ENCODE data around the gene SFI1.

Gene SFI1

GRCh38 chr22:31572939-31573338, 76.6 kb downstream of the SFI1 start:
- Histone ChIP-seq H3K27ac (ENCODE audit: low read length) (no peak overlapping the region), H3K36me3 (ENCODE audit: control insufficient read depth, insufficient read depth, low read length) (peaks cover 3% of the 10 kb centered on the region; the same call in 1 of the 2 replicates), H3K4me1 (ENCODE audit: control insufficient read depth, insufficient read depth, low read length) (no peaks in the 10 kb centered on the region), H3K4me3 (ENCODE audit: low read length) (no peak overlapping the region), H3K27me3 (ENCODE audit: control insufficient read depth, insufficient read depth, low read length) (no peaks in the 10 kb centered on the region), H3K9me3 (ENCODE audit: control insufficient read depth, insufficient read depth, low read length) (no peaks in the 10 kb centered on the region)
- no CpG with 5 or more reads among the region's 5 CpGs for WGBS (ENCODE audit: insufficient coverage, insufficient read length)
- DNase-seq (ENCODE audit: low read depth, low spot score), result no peak

- Histone ChIP-seq H3K4me1 (ENCODE audit: control insufficient read depth, insufficient read depth, low read length) (no peaks in the 10 kb centered on the region), H3K9me3 (ENCODE audit: control insufficient read depth, insufficient read depth, low read length) (no peaks in the 10 kb centered on the region), H3K4me3 (ENCODE audit: low read length) (no peak overlapping the region), H3K36me3 (ENCODE audit: control insufficient read depth, insufficient read depth, low read length) (peaks cover 3% of the 10 kb centered on the region; the same call in 1 of the 2 replicates), H3K27ac (ENCODE audit: low read length) (no peak overlapping the region), H3K27me3 (ENCODE audit: control insufficient read depth, insufficient read depth, low read length) (no peaks in the 10 kb centered on the region)
- no peak for DNase-seq (ENCODE audit: low read depth, low spot score)
- no CpG with 5 or more reads among the region's 3 CpGs for WGBS (ENCODE audit: insufficient coverage, insufficient read length)
These were observed 77.8 kb downstream of the SFI1 start for GRCh38 chr22:31574055-31574670.

- no peaks in the 10 kb centered on the region for H3K27me3 ChIP-seq (ENCODE audit: control insufficient read depth, insufficient read depth, low read length)
- no peak overlapping the region for H3K27ac ChIP-seq (ENCODE audit: low read length)
- no peaks in the 10 kb centered on the region for H3K4me1 ChIP-seq (ENCODE audit: control insufficient read depth, insufficient read depth, low read length)
- no peak for DNase-seq (ENCODE audit: low read depth, low spot score)
- WGBS (ENCODE audit: insufficient coverage, insufficient read length), result no CpG with 5 or more reads among the region's 8 CpGs
- H3K4me3 ChIP-seq (ENCODE audit: low read length), result no peak overlapping the region
- H3K9me3 ChIP-seq (ENCODE audit: control insufficient read depth, insufficient read depth, low read length), result no peaks in the 10 kb centered on the region
- H3K36me3 ChIP-seq (ENCODE audit: control insufficient read depth, insufficient read depth, low read length), result peaks cover 3% of the 10 kb centered on the region; the same call in 1 of the 2 replicates
These were observed 78.9 kb downstream of the SFI1 start for GRCh38 chr22:31575190-31575589.

- no peak for DNase-seq (ENCODE audit: low read depth, low spot score)
- H3K27me3 ChIP-seq (ENCODE audit: control insufficient read depth, insufficient read depth, low read length), result no peaks in the 10 kb centered on the region
- no peak overlapping the region for H3K27ac ChIP-seq (ENCODE audit: low read length)
- H3K4me1 ChIP-seq (ENCODE audit: control insufficient read depth, insufficient read depth, low read length), result no peaks in the 10 kb centered on the region
- H3K36me3 ChIP-seq (ENCODE audit: control insufficient read depth, insufficient read depth, low read length), result peaks cover 3% of the 10 kb centered on the region; the same call in 1 of the 2 replicates
- no peaks in the 10 kb centered on the region for H3K9me3 ChIP-seq (ENCODE audit: control insufficient read depth, insufficient read depth, low read length)
- no CpG with 5 or more reads among the region's 5 CpGs for WGBS (ENCODE audit: insufficient coverage, insufficient read length)
- H3K4me3 ChIP-seq (ENCODE audit: low read length), result no peak overlapping the region
These were observed 81.4 kb downstream of the SFI1 start for GRCh38 chr22:31577711-31578110.

- Histone ChIP-seq H3K36me3 (ENCODE audit: control insufficient read depth, insufficient read depth, low read length) (no peaks in the 10 kb centered on the region), H3K27me3 (ENCODE audit: control insufficient read depth, insufficient read depth, low read length) (no peaks in the 10 kb centered on the region), H3K27ac (ENCODE audit: low read length) (no peak overlapping the region), H3K4me3 (ENCODE audit: low read length) (no peak overlapping the region), H3K4me1 (ENCODE audit: control insufficient read depth, insufficient read depth, low read length) (no peaks in the 10 kb centered on the region), H3K9me3 (ENCODE audit: control insufficient read depth, insufficient read depth, low read length) (no peaks in the 10 kb centered on the region)
- WGBS (ENCODE audit: insufficient coverage, insufficient read length), result no CpG with 5 or more reads among the region's 5 CpGs
- DNase-seq (ENCODE audit: low read depth, low spot score), result no peak
These were observed 81.8 kb downstream of the SFI1 start for GRCh38 chr22:31578171-31578570.

- Histone ChIP-seq H3K36me3 (ENCODE audit: control insufficient read depth, insufficient read depth, low read length) (no peaks in the 10 kb centered on the region), H3K9me3 (ENCODE audit: control insufficient read depth, insufficient read depth, low read length) (no peaks in the 10 kb centered on the region), H3K4me1 (ENCODE audit: control insufficient read depth, insufficient read depth, low read length) (no peaks in the 10 kb centered on the region), H3K4me3 (ENCODE audit: low read length) (no peak overlapping the region), H3K27ac (ENCODE audit: low read length) (no peak overlapping the region), H3K27me3 (ENCODE audit: control insufficient read depth, insufficient read depth, low read length) (no peaks in the 10 kb centered on the region)
- no CpG with 5 or more reads among the region's 1 CpG for WGBS (ENCODE audit: insufficient coverage, insufficient read length)
- no peak for DNase-seq (ENCODE audit: low read depth, low spot score)
These were observed 83.5 kb downstream of the SFI1 start for GRCh38 chr22:31579835-31580242.

GRCh38 chr22:31583861-31584485, 87.6 kb downstream of the SFI1 start:
- H3K4me3 ChIP-seq (ENCODE audit: low read length), result no peak overlapping the region
- WGBS (ENCODE audit: insufficient coverage, insufficient read length), result no CpG with 5 or more reads among the region's 3 CpGs
- H3K27me3 ChIP-seq (ENCODE audit: control insufficient read depth, insufficient read depth, low read length), result no peaks in the 10 kb centered on the region
- no peaks in the 10 kb centered on the region for H3K4me1 ChIP-seq (ENCODE audit: control insufficient read depth, insufficient read depth, low read length)
- H3K36me3 ChIP-seq (ENCODE audit: control insufficient read depth, insufficient read depth, low read length), result no peaks in the 10 kb centered on the region; the same call in 1 of the 2 replicates
- H3K27ac ChIP-seq (ENCODE audit: low read length), result no peak overlapping the region
- no peak for DNase-seq (ENCODE audit: low read depth, low spot score)
- H3K9me3 ChIP-seq (ENCODE audit: control insufficient read depth, insufficient read depth, low read length), result no peaks in the 10 kb centered on the region

- WGBS (ENCODE audit: insufficient coverage, insufficient read length), result no CpG with 5 or more reads among the region's 5 CpGs
- H3K4me3 ChIP-seq (ENCODE audit: low read length), result no peak overlapping the region
- H3K9me3 ChIP-seq (ENCODE audit: control insufficient read depth, insufficient read depth, low read length), result no peaks in the 10 kb centered on the region
- no peak for DNase-seq (ENCODE audit: low read depth, low spot score)
- no peaks in the 10 kb centered on the region for H3K4me1 ChIP-seq (ENCODE audit: control insufficient read depth, insufficient read depth, low read length)
- no peak overlapping the region for H3K27ac ChIP-seq (ENCODE audit: low read length)
- no peaks in the 10 kb centered on the region for H3K27me3 ChIP-seq (ENCODE audit: control insufficient read depth, insufficient read depth, low read length)
- no peaks in the 10 kb centered on the region; the same call in 1 of the 2 replicates for H3K36me3 ChIP-seq (ENCODE audit: control insufficient read depth, insufficient read depth, low read length)
These were observed 88.4 kb downstream of the SFI1 start for GRCh38 chr22:31584804-31585160.

GRCh38 chr22:31585161-31585859, 89.0 kb downstream of the SFI1 start:
- Histone ChIP-seq H3K27me3 (ENCODE audit: control insufficient read depth, insufficient read depth, low read length) (no peaks in the 10 kb centered on the region), H3K4me3 (ENCODE audit: low read length) (no peak overlapping the region), H3K4me1 (ENCODE audit: control insufficient read depth, insufficient read depth, low read length) (no peaks in the 10 kb centered on the region), H3K27ac (ENCODE audit: low read length) (no peak overlapping the region), H3K36me3 (ENCODE audit: control insufficient read depth, insufficient read depth, low read length) (no peaks in the 10 kb centered on the region; the same call in 1 of the 2 replicates), H3K9me3 (ENCODE audit: control insufficient read depth, insufficient read depth, low read length) (no peaks in the 10 kb centered on the region)
- no CpG with 5 or more reads among the region's 3 CpGs for WGBS (ENCODE audit: insufficient coverage, insufficient read length)
- no peak for DNase-seq (ENCODE audit: low read depth, low spot score)

- no peak for DNase-seq (ENCODE audit: low read depth, low spot score)
These were observed 90.0 kb downstream of the SFI1 start for GRCh38 chr22:31586137-31586920.

More at GRCh38 chr22:31586137-31586920, 90.0 kb downstream of the SFI1 start:
- H3K9me3 ChIP-seq (ENCODE audit: control insufficient read depth, insufficient read depth, low read length), result no peaks in the 10 kb centered on the region
- no peaks in the 10 kb centered on the region for H3K27me3 ChIP-seq (ENCODE audit: control insufficient read depth, insufficient read depth, low read length)
- WGBS (ENCODE audit: insufficient coverage, insufficient read length), result no CpG with 5 or more reads among the region's 7 CpGs
- no peak overlapping the region for H3K4me3 ChIP-seq (ENCODE audit: low read length)
- no peaks in the 10 kb centered on the region; the same call in 1 of the 2 replicates for H3K36me3 ChIP-seq (ENCODE audit: control insufficient read depth, insufficient read depth, low read length)
- H3K4me1 ChIP-seq (ENCODE audit: control insufficient read depth, insufficient read depth, low read length), result no peaks in the 10 kb centered on the region
- no peak overlapping the region for H3K27ac ChIP-seq (ENCODE audit: low read length)

All from iPS DF 6.9 (cell line).